Naive thymus-derived CD8-positive, alpha-beta T cell (primary cell): Measurements from ENCODE around the gene KDM4C. TPM values are rescaled to one million over a fixed set of nuclear protein-coding genes. Genes with fewer than 3 reads are reported as not detected.
A peak's percentile ranks its signal among the peaks of the same experiment; 100 is the strongest.
"Not testable (repeated sequence)": the region's sequence is repeated elsewhere in the genome, so short reads cannot be mapped to it uniquely, and the experiment has no call there.

Experiments used
- ATAC-seq, 2 donors: fragments of 150-1000 bp; cut with Tn5 transposase in 1 of 2; sonication (Bioruptor Pico), chemical (Tn5 transposase) in 1 of 2; 1 replicate in 1 of 2; 2 replicates in 1 of 2; pipeline ENCODE4 v1.10.0; 2021; ENCODE audit warnings: mild to moderate bottlenecking in 2 of 2, moderate library complexity in 2 of 2
- POLR2A ChIA-PET: fragments of 350-600 bp; sonication (Branson Sonifier 250); formaldehyde crosslinking; loops from one replicate; lab custom pipeline; 2021; ENCODE audit warnings: antibody characterized with exemption; lab: Charles Lee
- DNase-seq, 10 donors: peaks; one replicate each; pipeline versions ENCODE4 v3.0.0 to v3.0.0-alpha.2; 2020 to 2022
- H3K27ac Mint-ChIP-seq, 10 donors: one replicate each; pipeline ENCODE4 v1.8.0; 2020 to 2022; ENCODE audit warnings: mild to moderate bottlenecking in 10 of 10, mixed read lengths in 10 of 10, moderate library complexity in 4 of 10, inconsistent platforms in 1 of 10
- H3K27me3 Mint-ChIP-seq, 5 donors: one replicate each; pipeline ENCODE4 v1.8.0; 2021 to 2022; ENCODE audit warnings: mixed read lengths in 5 of 5
- H3K36me3 Mint-ChIP-seq, 3 donors: one replicate each; pipeline ENCODE4 v1.8.0; 2020 to 2022; ENCODE audit warnings: mixed read lengths in 3 of 3, mild to moderate bottlenecking in 2 of 3, inconsistent platforms in 1 of 3
- H3K4me1 Mint-ChIP-seq, 4 donors: one replicate each; pipeline ENCODE4 v1.8.0; 2021 to 2022; ENCODE audit warnings: mixed read lengths in 4 of 4
- H3K4me3 Mint-ChIP-seq, 10 donors: one replicate each; pipeline ENCODE4 v1.8.0; 2020 to 2022; ENCODE audit warnings: mild to moderate bottlenecking in 10 of 10, mixed read lengths in 10 of 10, moderate library complexity in 6 of 10, inconsistent platforms in 1 of 10
- H3K9me3 Mint-ChIP-seq, 9 donors: one replicate each; pipeline ENCODE4 v1.8.0; 2020 to 2022; ENCODE audit warnings: mixed read lengths in 9 of 9, mild to moderate bottlenecking in 3 of 9, inconsistent platforms in 1 of 9, moderate library complexity in 1 of 9
- polyA plus RNA-seq, 3 donors: library from polyadenylated mRNA; unstranded; fragments of 300-500 nt; fragmentation: Illumina TruSeq; gene quantifications; one replicate each; pipeline ENCODE4 v1.2.3, GENCODE V29; 2021
- total RNA-seq, 8 experiments: library from RNA in 2 of 8; stranded (reverse) in 2 of 8; gene quantifications; one replicate each; pipeline ENCODE4 v1.2.3 and lab custom pipeline; 2021 to 2026

Gene KDM4C
- total RNA-seq (10 to 100 TPM; 74.5 to 83.6 TPM), polyA plus RNA-seq (10 to 100 TPM; 27.5 to 27.8 (median 27.6) TPM), total RNA-seq (lab: John Stamatoyannopoulos, UW) (77.5 to 172 (median 141) reads per million in 6 experiments)

GRCh38 chr9:6757456-6758247 is at the start of gene KDM4C:
Gene KDM4C, plus strand, starts transcription at chr9:6757973. Its CDS starts 35,016 bp downstream, at chr9:6792989.
- Mint-ChIP-seq H3K4me3 (peak within 1 kb of the TSS; percentile 90 to 99 (median 96)), H3K27me3 (peaks cover 0 to 2% (median 0%) of the 10 kb centered on the region in 5 donors), H3K9me3 (no peaks in the 10 kb centered on the region), H3K36me3 (peaks cover 0 to 4% (median 0%) of the 10 kb centered on the region in 3 donors), H3K27ac (peak within 1 kb of the TSS; percentile 99 to 100 (median 99)), H3K4me1 (peaks cover 9 to 35% (median 30%) of the 10 kb centered on the region in 4 donors)
- POLR2A ChIA-PET = interaction anchor here (0.6 to 5.8 kb wide), 38 partner anchors 9 to 1965 kb away, joined by 3 to 135 read pairs (median 4); partner anchors contain the start of genes RANBP6, RCL1, RIC1 and UHRF2
- peak; percentile 77 to 78 for ATAC-seq
- peak; percentile 93 to 98 (median 96) for DNase-seq

GRCh38 chr9:6708732-6709131 is 49.0 kb upstream of the KDM4C start:
- Mint-ChIP-seq H3K4me3 (no peak overlapping the region), H3K27ac (no peak overlapping the region), H3K36me3 (peaks cover 0 to 3% (median 0%) of the 10 kb centered on the region in 3 donors), H3K4me1 (peaks cover 7 to 11% (median 8%) of the 10 kb centered on the region in 4 donors), H3K9me3 (peaks cover 0 to 9% (median 2%) of the 10 kb centered on the region in 9 donors), H3K27me3 (no peaks in the 10 kb centered on the region)
- no peak for ATAC-seq
- no peak for DNase-seq
- POLR2A ChIA-PET = interaction anchor here (0.7 to 7.0 kb wide), 2 partner anchors 49 to 74 kb away, joined by 3 to 113 read pairs; partner anchors contain the start of gene KDM4C

- ATAC-seq = no peak
- POLR2A ChIA-PET = no interaction called here
- H3K4me3 Mint-ChIP-seq = no peak overlapping the region
- DNase-seq = no peak
- peaks cover 0 to 9% (median 2%) of the 10 kb centered on the region in 9 donors for H3K9me3 Mint-ChIP-seq
- no peak overlapping the region for H3K27ac Mint-ChIP-seq
- no peaks in the 10 kb centered on the region for H3K27me3 Mint-ChIP-seq
- peaks cover 2 to 6% (median 4%) of the 10 kb centered on the region in 4 donors for H3K4me1 Mint-ChIP-seq
- peaks cover 0 to 3% (median 0%) of the 10 kb centered on the region in 3 donors for H3K36me3 Mint-ChIP-seq
These were observed 46.4 kb upstream of the KDM4C start for GRCh38 chr9:6711403-6711802.

GRCh38 chr9:6712041-6712440 is 45.7 kb upstream of the KDM4C start:
- no peak for ATAC-seq
- no peak overlapping the region for H3K27ac Mint-ChIP-seq

GRCh38 chr9:6714176-6714575 is 43.6 kb upstream of the KDM4C start:
- H3K4me3 Mint-ChIP-seq = peak overlapping the region in 1 of 10 donors; percentile 1
- H3K27me3 Mint-ChIP-seq = no peaks in the 10 kb centered on the region

More at GRCh38 chr9:6712041-6712440, 45.7 kb upstream of the KDM4C start:
- Mint-ChIP-seq H3K27me3 (no peaks in the 10 kb centered on the region), H3K9me3 (peaks cover 0 to 9% (median 2%) of the 10 kb centered on the region in 9 donors), H3K4me1 (peaks cover 5 to 11% (median 8%) of the 10 kb centered on the region in 4 donors), H3K36me3 (peaks cover 0 to 3% (median 0%) of the 10 kb centered on the region in 3 donors), H3K4me3 (no peak overlapping the region)
- POLR2A ChIA-PET = interaction anchor here (0.7 kb wide), 1 partner anchor 213 kb away, joined by 5 read pairs; no protein-coding TSS in a partner anchor
- no peak for DNase-seq

GRCh38 chr9:6715153-6715754 is 42.5 kb upstream of the KDM4C start:
- H3K27me3 Mint-ChIP-seq, H3K9me3 Mint-ChIP-seq, H3K36me3 Mint-ChIP-seq, ATAC-seq, DNase-seq: not testable (repeated sequence)
- H3K27ac Mint-ChIP-seq = peak overlapping the region in 7 of 10 donors; percentile 25 to 94 (median 89)
- H3K4me3 Mint-ChIP-seq = peak overlapping the region in 9 of 10 donors; percentile 83 to 93 (median 88)
- H3K4me1 Mint-ChIP-seq = peaks cover 5 to 11% (median 8%) of the 10 kb centered on the region in 4 donors
- POLR2A ChIA-PET = interaction anchor here (0.8 to 3.2 kb wide), 11 partner anchors 9 to 707 kb away, joined by 3 to 90 read pairs (median 8); partner anchors contain the start of genes KDM4C and UHRF2

More at GRCh38 chr9:6714176-6714575, 43.6 kb upstream of the KDM4C start:
- H3K36me3 Mint-ChIP-seq = no peaks in the 10 kb centered on the region
- POLR2A ChIA-PET = interaction anchor here (0.5 to 3.2 kb wide), 4 partner anchors 32 to 1976 kb away, joined by 3 to 90 read pairs (median 22); partner anchors contain the start of gene KDM4C
- no peak for DNase-seq
- no peak overlapping the region for H3K27ac Mint-ChIP-seq
- H3K4me1 Mint-ChIP-seq = peaks cover 5 to 11% (median 8%) of the 10 kb centered on the region in 4 donors
- H3K9me3 Mint-ChIP-seq = peaks cover 0 to under 1% (median 0%) of the 10 kb centered on the region in 9 donors
- ATAC-seq = no peak

GRCh38 chr9:6715755-6716643 is 41.8 kb upstream of the KDM4C start:
- no peaks in the 10 kb centered on the region for H3K36me3 Mint-ChIP-seq
- ATAC-seq (peak; percentile 92), DNase-seq (peak; percentile 31 to 87 (median 53))
- H3K4me1 Mint-ChIP-seq = peaks cover 5 to 11% (median 8%) of the 10 kb centered on the region in 4 donors
- H3K27ac Mint-ChIP-seq = peak overlapping the region; percentile 85 to 94 (median 91)
- H3K27me3 Mint-ChIP-seq = no peaks in the 10 kb centered on the region
- no peaks in the 10 kb centered on the region for H3K9me3 Mint-ChIP-seq
- peak overlapping the region; percentile 83 to 93 (median 87) for H3K4me3 Mint-ChIP-seq
- POLR2A ChIA-PET = interaction anchor here (0.5 to 3.2 kb wide), 14 partner anchors 9 to 708 kb away, joined by 3 to 90 read pairs (median 6); partner anchors contain the start of genes KDM4C and UHRF2

- Mint-ChIP-seq H3K27me3 (no peaks in the 10 kb centered on the region), H3K36me3 (no peaks in the 10 kb centered on the region), H3K9me3 (no peaks in the 10 kb centered on the region), H3K27ac (peak overlapping the region in 9 of 10 donors; percentile 85 to 94 (median 91)), H3K4me1 (peaks cover 3 to 11% (median 8%) of the 10 kb centered on the region in 4 donors), H3K4me3 (peak overlapping the region; percentile 83 to 93 (median 87))
- no peak for DNase-seq
- POLR2A ChIA-PET = interaction anchor here (0.6 to 3.2 kb wide), 8 partner anchors 13 to 303 kb away, joined by 4 to 90 read pairs (median 14); partner anchors contain the start of genes KDM4C and UHRF2
- no peak for ATAC-seq
These were observed 41.0 kb upstream of the KDM4C start for GRCh38 chr9:6716766-6717165.

- H3K4me3 Mint-ChIP-seq = no peak overlapping the region
- no peaks in the 10 kb centered on the region for H3K9me3 Mint-ChIP-seq
- ATAC-seq = no peak
- H3K27ac Mint-ChIP-seq = no peak overlapping the region
- DNase-seq = no peak
- no peaks in the 10 kb centered on the region for H3K27me3 Mint-ChIP-seq
- POLR2A ChIA-PET = interaction anchor here (0.7 kb wide), 1 partner anchor 25 kb away, joined by 3 read pairs; no protein-coding TSS in a partner anchor
- no peaks in the 10 kb centered on the region for H3K36me3 Mint-ChIP-seq
- H3K4me1 Mint-ChIP-seq = peaks cover 0 to 7% (median 0%) of the 10 kb centered on the region in 4 donors
These were observed 33.8 kb upstream of the KDM4C start for GRCh38 chr9:6723881-6724420.

- Mint-ChIP-seq H3K27me3 (no peaks in the 10 kb centered on the region), H3K4me1 (no peaks in the 10 kb centered on the region), H3K4me3 (no peak overlapping the region), H3K9me3 (no peaks in the 10 kb centered on the region), H3K27ac (no peak overlapping the region), H3K36me3 (no peaks in the 10 kb centered on the region)
- ATAC-seq (no peak), DNase-seq (no peak)
- POLR2A ChIA-PET = no interaction called here
These were observed 24.5 kb upstream of the KDM4C start for GRCh38 chr9:6733257-6733656.

GRCh38 chr9:6733831-6734230 is 23.9 kb upstream of the KDM4C start:
- ATAC-seq (no peak), DNase-seq (no peak)
- POLR2A ChIA-PET = no interaction called here
- Mint-ChIP-seq H3K27me3 (no peaks in the 10 kb centered on the region), H3K4me3 (no peak overlapping the region), H3K4me1 (no peaks in the 10 kb centered on the region), H3K9me3 (no peaks in the 10 kb centered on the region), H3K36me3 (no peaks in the 10 kb centered on the region), H3K27ac (peak overlapping the region in 1 of 10 donors; percentile 5)
